ENCODE data around the gene RAB1A.
"Not testable (repeated sequence)": the region's sequence is repeated elsewhere in the genome, so short reads cannot be mapped to it uniquely, and the experiment has no call there.

The RAB1A gene

DNA sequence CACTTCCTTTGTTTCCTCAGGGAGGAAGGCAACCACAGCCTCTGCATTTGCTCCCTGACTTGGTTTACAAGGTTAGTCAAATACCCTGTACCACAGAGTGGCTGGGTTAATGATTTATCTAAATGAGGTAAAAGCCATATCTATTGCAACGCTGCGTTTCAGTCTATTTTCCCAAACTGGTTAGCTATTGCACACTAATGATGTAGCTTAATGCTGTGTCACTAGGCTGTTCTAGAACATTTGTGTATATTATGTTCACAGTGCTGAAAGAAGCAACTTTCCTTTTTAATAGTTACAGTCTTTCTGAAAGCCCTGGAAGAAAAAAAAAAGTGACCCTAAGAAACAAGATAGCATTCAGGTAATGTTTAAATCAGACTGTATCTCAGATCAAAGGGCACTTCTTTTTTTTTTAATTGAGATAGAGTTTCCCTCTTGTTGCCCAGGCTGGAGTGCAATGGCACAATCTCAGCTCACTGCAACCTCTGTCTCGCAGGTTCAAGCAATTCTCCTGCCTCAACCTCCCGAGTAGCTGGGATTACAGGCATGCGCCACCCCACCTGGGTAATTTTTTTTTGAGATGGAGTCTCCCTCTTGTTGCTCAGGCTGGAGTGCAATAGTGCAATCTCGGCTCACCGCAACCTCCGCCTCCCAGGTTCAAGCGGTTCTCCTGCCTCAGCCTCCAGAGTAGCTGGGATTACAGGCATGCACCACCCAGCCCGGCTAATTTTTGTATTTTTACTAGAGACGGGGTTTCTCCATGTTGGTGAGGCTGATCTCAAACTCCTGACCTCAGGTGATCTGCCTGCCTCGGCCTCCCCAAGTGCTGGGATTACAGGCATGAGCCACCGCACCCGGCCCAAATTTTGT is 40.9 kb upstream of the RAB1A start:
- not testable (repeated sequence) for H3K79me2 ChIP-seq (ENCODE audit: control insufficient read depth, insufficient read depth, low read length); H3K18ac ChIP-seq (ENCODE audit: low read length); H2AK5ac ChIP-seq (ENCODE audit: low read length); H2BK5ac ChIP-seq (ENCODE audit: low read length); H3K27me3 ChIP-seq (ENCODE audit: insufficient read depth, low read length, poor library complexity); H3K79me1 ChIP-seq (ENCODE audit: low read length); H3K23ac ChIP-seq (ENCODE audit: low read length); H3K36me3 ChIP-seq (ENCODE audit: control insufficient read depth, insufficient read depth, low read length); H2BK15ac ChIP-seq (replicated peaks; ENCODE audit: low read depth); H3K4me3 ChIP-seq (ENCODE audit: low read length); H3K9ac ChIP-seq (ENCODE audit: low read length); H3K4me2 ChIP-seq (ENCODE audit: low read length); H3K27ac ChIP-seq (ENCODE audit: low read depth, low read length); H2BK120ac ChIP-seq (ENCODE audit: low read depth, low read length); H4K8ac ChIP-seq (ENCODE audit: low read depth, low read length); H3K56ac ChIP-seq (ENCODE audit: low read length); H3K4ac ChIP-seq (ENCODE audit: low read depth, low read length); DNase-seq; H3K4me1 ChIP-seq (ENCODE audit: control insufficient read depth, low read depth, low read length); H4K5ac ChIP-seq (ENCODE audit: low read length)
- no CpG with 5 or more reads among the region's 14 CpGs for WGBS (ENCODE audit: extremely low coverage, insufficient coverage, low lambda C conversion rate)

DNA sequence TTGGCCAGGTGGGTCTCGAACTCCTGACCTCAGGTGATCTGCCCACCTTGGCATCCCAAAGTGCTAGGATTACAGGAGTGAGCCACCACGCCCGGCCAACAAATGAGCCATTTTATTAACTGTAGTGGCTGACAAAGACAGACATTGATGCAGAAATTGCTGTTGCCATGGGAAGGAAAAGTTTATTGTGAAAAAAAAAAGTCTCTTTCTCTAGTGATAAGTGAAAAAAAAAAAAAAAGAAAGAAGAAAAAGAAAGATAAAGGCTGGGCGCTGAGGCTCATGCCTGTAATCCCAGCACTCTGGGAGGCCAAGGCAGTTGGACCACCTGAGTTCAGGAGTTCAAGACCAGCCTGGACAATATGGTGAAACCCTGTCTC is 39.8 kb upstream of the RAB1A start:
- H3K4me2 ChIP-seq (ENCODE audit: low read length), result no peak overlapping the region
- H4K5ac ChIP-seq (ENCODE audit: low read length), result no peak overlapping the region
- H3K36me3 ChIP-seq (ENCODE audit: control insufficient read depth, insufficient read depth, low read length), result no peaks in the 10 kb centered on the region
- no peak overlapping the region for H3K56ac ChIP-seq (ENCODE audit: low read length)
- H2BK5ac ChIP-seq (ENCODE audit: low read length), result no peak overlapping the region
- H3K27ac ChIP-seq (ENCODE audit: low read depth, low read length), result no peak overlapping the region
- DNase-seq, result no peak
- H3K79me2 ChIP-seq (ENCODE audit: control insufficient read depth, insufficient read depth, low read length), result no peaks in the 10 kb centered on the region
- H3K27me3 ChIP-seq (ENCODE audit: insufficient read depth, low read length, poor library complexity), result no peaks in the 10 kb centered on the region
- H2BK120ac ChIP-seq (ENCODE audit: low read depth, low read length), result no peak overlapping the region
- H3K18ac ChIP-seq (ENCODE audit: low read length), result no peak overlapping the region
- H2AK5ac ChIP-seq (ENCODE audit: low read length), result no peak overlapping the region
- no peak overlapping the region for H3K9ac ChIP-seq (ENCODE audit: low read length)
- H3K4me3 ChIP-seq (ENCODE audit: low read length), result no peak overlapping the region
- H4K8ac ChIP-seq (ENCODE audit: low read depth, low read length), result no peak overlapping the region
- no peak overlapping the region for H3K4ac ChIP-seq (ENCODE audit: low read depth, low read length)
- H2BK15ac ChIP-seq (replicated peaks; ENCODE audit: low read depth), result no peak overlapping the region
- H3K79me1 ChIP-seq (ENCODE audit: low read length), result no peaks in the 10 kb centered on the region
- H3K4me1 ChIP-seq (ENCODE audit: control insufficient read depth, low read depth, low read length), result no peaks in the 10 kb centered on the region
- no CpG with 5 or more reads among the region's 4 CpGs for WGBS (ENCODE audit: extremely low coverage, insufficient coverage, low lambda C conversion rate)
- H3K23ac ChIP-seq (ENCODE audit: low read length), result no peak overlapping the region

DNA sequence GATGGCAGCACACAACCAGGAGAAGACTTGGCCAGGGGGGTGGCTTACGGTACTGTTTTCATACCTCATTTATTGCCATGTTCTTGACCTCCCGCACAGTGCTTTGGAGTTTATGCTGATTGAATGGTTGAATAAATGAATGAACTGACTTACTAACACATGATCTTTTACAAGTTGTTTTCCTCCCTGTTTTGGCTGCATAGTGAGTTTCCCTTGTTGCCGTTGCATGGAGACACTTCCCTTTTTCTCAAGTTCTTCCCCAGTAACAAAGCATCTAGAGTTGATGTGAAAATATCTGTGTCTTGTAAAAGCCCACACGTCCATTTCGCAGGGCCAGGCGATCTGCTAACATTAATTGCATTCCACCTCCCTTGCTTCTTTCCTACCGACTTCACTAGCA is 35.7 kb upstream of the RAB1A start:
- Histone ChIP-seq H2BK5ac (ENCODE audit: low read length) (no peak overlapping the region), H3K18ac (ENCODE audit: low read length) (no peak overlapping the region), H3K27ac (ENCODE audit: low read depth, low read length) (no peak overlapping the region), H3K4ac (ENCODE audit: low read depth, low read length) (no peak overlapping the region), H3K36me3 (ENCODE audit: control insufficient read depth, insufficient read depth, low read length) (no peaks in the 10 kb centered on the region), H2BK120ac (ENCODE audit: low read depth, low read length) (no peak overlapping the region), H3K9ac (ENCODE audit: low read length) (no peak overlapping the region), H3K4me2 (ENCODE audit: low read length) (no peak overlapping the region), H3K79me1 (ENCODE audit: low read length) (no peaks in the 10 kb centered on the region), H3K79me2 (ENCODE audit: control insufficient read depth, insufficient read depth, low read length) (no peaks in the 10 kb centered on the region), H4K5ac (ENCODE audit: low read length) (no peak overlapping the region), H3K4me1 (ENCODE audit: control insufficient read depth, low read depth, low read length) (no peaks in the 10 kb centered on the region), H4K8ac (ENCODE audit: low read depth, low read length) (no peak overlapping the region), H3K27me3 (ENCODE audit: insufficient read depth, low read length, poor library complexity) (no peaks in the 10 kb centered on the region), H2BK15ac (replicated peaks; ENCODE audit: low read depth) (no peak overlapping the region), H3K56ac (ENCODE audit: low read length) (no peak overlapping the region), H2AK5ac (ENCODE audit: low read length) (no peak overlapping the region), H3K4me3 (ENCODE audit: low read length) (no peak overlapping the region), H3K23ac (ENCODE audit: low read length) (no peak overlapping the region)
- no peak for DNase-seq
- no CpG with 5 or more reads among the region's 7 CpGs for WGBS (ENCODE audit: extremely low coverage, insufficient coverage, low lambda C conversion rate)

GRCh38 chr2:65164426-65164891 is 34.6 kb upstream of the RAB1A start:
- no peak overlapping the region for H3K18ac ChIP-seq (ENCODE audit: low read length)
- H3K36me3 ChIP-seq (ENCODE audit: control insufficient read depth, insufficient read depth, low read length), result no peaks in the 10 kb centered on the region
- no peaks in the 10 kb centered on the region for H3K79me1 ChIP-seq (ENCODE audit: low read length)
- no peak overlapping the region for H2BK5ac ChIP-seq (ENCODE audit: low read length)
- H2BK120ac ChIP-seq (ENCODE audit: low read depth, low read length), result no peak overlapping the region
- no peak overlapping the region for H3K27ac ChIP-seq (ENCODE audit: low read depth, low read length)
- no peak overlapping the region for H2AK5ac ChIP-seq (ENCODE audit: low read length)
- no peak for DNase-seq
- no peak overlapping the region for H4K8ac ChIP-seq (ENCODE audit: low read depth, low read length)
- no peaks in the 10 kb centered on the region for H3K79me2 ChIP-seq (ENCODE audit: control insufficient read depth, insufficient read depth, low read length)
- no peaks in the 10 kb centered on the region for H3K4me1 ChIP-seq (ENCODE audit: control insufficient read depth, low read depth, low read length)
- no peak overlapping the region for H3K4ac ChIP-seq (ENCODE audit: low read depth, low read length)
- H3K23ac ChIP-seq (ENCODE audit: low read length), result no peak overlapping the region
- H4K5ac ChIP-seq (ENCODE audit: low read length), result no peak overlapping the region
- no peaks in the 10 kb centered on the region for H3K27me3 ChIP-seq (ENCODE audit: insufficient read depth, low read length, poor library complexity)
- no peak overlapping the region for H3K4me3 ChIP-seq (ENCODE audit: low read length)
- H3K9ac ChIP-seq (ENCODE audit: low read length), result no peak overlapping the region
- no peak overlapping the region for H3K56ac ChIP-seq (ENCODE audit: low read length)
- WGBS (ENCODE audit: extremely low coverage, insufficient coverage, low lambda C conversion rate), result no CpG with 5 or more reads among the region's 2 CpGs
- no peak overlapping the region for H2BK15ac ChIP-seq (replicated peaks; ENCODE audit: low read depth)
- no peak overlapping the region for H3K4me2 ChIP-seq (ENCODE audit: low read length)

DNA sequence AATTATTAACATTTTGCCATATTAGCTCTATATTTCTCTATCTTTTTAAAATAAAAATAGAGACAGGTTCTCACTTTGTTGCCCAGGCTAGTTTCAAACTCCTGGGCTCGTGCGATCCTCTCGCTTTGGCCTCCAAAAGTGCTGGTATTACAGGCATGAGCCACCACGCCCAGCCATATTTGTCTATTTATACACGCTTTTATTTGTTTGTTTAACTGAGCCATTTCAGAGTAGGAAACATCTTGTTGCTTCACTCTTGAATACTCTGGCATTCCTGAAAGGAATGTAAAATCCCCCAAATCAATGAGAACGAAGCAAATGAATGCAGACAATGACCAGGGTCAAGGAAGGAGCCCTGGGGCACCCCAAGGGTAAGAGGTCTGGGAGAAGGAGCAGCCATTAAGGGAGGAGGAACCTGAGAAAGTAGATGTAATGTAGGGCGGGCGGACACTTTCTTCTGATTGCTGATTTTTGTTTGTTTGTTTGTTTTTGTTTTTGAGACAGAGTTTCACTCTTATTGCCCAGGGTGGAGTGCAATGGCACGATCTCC is 31.7 kb upstream of the RAB1A start:
- Histone ChIP-seq H3K36me3 (ENCODE audit: control insufficient read depth, insufficient read depth, low read length) (no peaks in the 10 kb centered on the region), H2BK15ac (replicated peaks; ENCODE audit: low read depth) (no peak overlapping the region), H3K79me1 (ENCODE audit: low read length) (no peaks in the 10 kb centered on the region), H4K8ac (ENCODE audit: low read depth, low read length) (no peak overlapping the region), H3K4me2 (ENCODE audit: low read length) (no peak overlapping the region), H4K5ac (ENCODE audit: low read length) (no peak overlapping the region), H3K23ac (ENCODE audit: low read length) (no peak overlapping the region), H2BK120ac (ENCODE audit: low read depth, low read length) (no peak overlapping the region), H2AK5ac (ENCODE audit: low read length) (no peak overlapping the region), H3K4ac (ENCODE audit: low read depth, low read length) (no peak overlapping the region), H3K27ac (ENCODE audit: low read depth, low read length) (no peak overlapping the region), H3K56ac (ENCODE audit: low read length) (no peak overlapping the region), H2BK5ac (ENCODE audit: low read length) (no peak overlapping the region), H3K9ac (ENCODE audit: low read length) (no peak overlapping the region), H3K18ac (ENCODE audit: low read length) (no peak overlapping the region), H3K27me3 (ENCODE audit: insufficient read depth, low read length, poor library complexity) (no peaks in the 10 kb centered on the region), H3K79me2 (ENCODE audit: control insufficient read depth, insufficient read depth, low read length) (no peaks in the 10 kb centered on the region), H3K4me3 (ENCODE audit: low read length) (no peak overlapping the region), H3K4me1 (ENCODE audit: control insufficient read depth, low read depth, low read length) (no peaks in the 10 kb centered on the region)
- WGBS (ENCODE audit: extremely low coverage, insufficient coverage, low lambda C conversion rate), result no CpG with 5 or more reads among the region's 9 CpGs
- DNase-seq, result peak; percentile 32
